Stimulated activated CD4-positive, alpha-beta T cell treated with anti-CD3 and anti-CD28 coated beads, Interleukin-4, amount 100 ng/mL, for 4 hours (primary cell): Measurements from ENCODE around the gene CAMTA1.

Experiments used
- DNase-seq, 2 experiments: peaks; one replicate each; pipeline ENCODE4 v3.0.0-alpha.2; 2020

The CAMTA1 gene

DNA sequence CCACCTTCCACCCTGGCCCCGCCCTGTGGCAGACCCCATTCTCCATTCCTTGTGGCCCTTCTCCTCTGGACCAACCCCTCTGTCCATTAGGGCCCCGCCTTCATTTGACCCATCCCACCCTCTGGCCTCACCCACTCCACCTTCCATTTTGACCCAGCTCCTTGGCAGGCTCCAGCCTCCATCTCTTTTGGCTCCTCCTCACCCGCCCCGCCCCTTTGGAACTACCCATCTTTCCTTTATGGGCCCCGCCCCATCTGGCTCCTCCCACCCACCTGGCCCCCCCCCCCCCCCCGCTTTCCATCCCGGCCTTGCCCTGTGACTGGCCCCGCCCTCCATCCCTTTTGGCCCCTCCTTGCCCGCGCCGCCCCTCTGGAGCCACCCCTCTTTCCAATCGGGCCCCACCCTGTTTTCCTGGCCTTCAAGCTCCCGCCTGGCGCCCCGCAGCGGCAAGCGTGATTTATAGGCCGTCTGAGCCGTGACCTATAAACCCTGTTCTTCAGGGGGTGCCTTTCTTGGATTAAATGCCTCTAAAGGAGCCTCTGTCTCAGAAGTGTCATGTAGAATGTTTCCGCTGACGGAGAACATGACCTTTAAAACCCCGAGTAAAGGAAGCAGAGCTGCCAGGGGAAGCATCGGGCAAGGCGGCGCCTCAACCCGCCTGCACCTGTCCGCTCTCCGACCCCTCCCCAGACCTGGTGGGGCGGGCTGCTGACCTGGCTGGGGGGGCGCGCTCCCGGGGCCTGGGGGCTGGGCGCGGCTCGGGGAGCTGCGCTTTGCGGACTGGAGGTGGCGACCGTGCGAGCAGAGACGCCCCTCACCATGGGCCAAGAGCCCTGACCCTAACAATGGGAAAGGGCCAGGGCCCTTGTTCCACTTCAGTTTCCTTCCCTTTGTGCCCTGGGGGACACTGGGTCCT lies 178.0 kb downstream of the CAMTA1 start:
- peak; percentile 48 to 51 for DNase-seq

DNA sequence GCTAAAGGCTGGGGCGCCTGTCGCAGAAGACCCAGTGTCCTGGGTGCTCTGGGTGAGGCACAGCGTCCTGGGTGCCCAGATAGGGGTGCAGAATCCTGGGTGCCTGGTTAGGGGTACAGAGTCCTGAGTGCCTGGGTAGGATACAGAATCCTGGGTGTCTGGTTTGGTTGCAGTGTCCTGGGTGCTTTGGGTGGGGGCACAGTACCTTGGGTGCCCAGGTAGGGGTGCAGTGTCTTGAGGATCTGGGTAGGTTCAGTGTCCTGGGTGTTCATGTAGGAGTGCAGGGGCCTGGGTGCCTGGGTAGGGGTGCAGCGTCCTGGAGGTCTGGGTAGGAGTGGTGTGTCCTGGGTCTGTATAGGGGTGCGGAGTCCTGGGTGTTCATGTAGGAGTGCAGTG lies 178.7 kb downstream of the CAMTA1 start:
- no peak for DNase-seq

- no peak for DNase-seq
Observed at GRCh38 chr1:6965083-6965934, 180.1 kb downstream of the CAMTA1 start.

DNA sequence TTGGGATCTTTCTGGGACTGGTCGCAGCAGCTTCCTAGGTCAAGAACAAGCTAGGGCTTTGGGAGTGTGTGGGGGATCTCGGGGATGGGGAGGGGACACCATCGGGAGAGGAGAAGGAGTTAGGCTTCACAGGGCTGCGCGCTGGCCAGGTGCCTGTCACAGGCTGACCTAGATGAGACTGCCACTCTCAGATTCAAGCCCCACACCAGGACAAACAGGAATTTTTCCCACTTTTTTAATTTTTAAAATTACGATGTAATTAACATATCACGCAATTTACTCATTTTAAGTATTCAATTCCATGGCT lies 180.6 kb downstream of the CAMTA1 start:
- no peak for DNase-seq

DNA sequence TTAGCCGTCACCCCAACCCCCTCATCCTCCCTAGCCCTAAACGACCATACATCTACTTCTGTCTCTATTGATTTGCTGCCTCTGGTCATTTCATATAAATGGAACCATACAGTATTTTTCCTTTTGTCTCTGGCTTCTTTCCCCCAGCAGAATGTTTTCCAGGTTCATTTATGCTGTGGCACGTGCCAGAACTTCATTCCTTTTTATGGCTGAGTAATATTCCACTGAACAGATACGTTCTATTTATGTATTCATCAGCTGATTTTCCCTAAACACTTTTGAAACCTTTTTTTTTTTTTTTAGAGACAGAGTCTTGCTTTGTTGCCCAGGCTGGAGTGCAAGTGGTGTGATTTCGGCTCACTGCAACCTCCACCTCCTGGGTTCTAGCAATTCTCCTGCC lies 181.1 kb downstream of the CAMTA1 start:
- DNase-seq = no peak

DNA sequence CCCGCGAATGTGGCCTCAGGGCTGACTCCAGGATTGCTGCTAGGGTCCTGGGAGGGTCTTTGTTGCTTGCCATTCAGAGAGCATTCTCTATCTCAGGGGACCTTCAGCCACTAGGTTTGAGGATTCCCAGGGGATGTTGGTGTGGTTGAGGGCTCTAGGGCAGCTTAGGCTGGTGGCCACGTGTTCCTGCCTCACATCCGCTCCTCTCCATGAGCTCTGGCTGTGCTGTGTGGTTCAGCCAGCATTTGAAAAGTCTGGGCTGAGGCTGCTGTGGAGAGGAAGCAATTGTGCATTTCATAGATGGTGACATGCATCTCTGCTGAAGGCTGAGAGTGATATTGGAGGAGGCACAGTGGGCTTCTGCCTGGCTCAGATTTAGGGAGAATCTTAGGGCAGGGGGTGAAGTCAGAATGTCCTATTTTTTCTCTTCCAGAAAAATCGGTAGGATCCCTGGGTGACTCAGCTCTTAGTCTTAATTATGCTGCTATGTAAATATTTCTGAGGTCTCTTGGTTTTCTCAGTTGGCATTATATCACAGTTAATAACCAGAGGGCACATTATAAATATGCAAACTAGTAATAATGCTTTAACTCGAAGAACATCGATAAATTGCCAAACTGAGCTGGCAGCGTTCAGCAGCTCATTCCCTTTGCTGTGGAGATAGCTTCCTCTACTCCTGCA lies 182.3 kb downstream of the CAMTA1 start:
- DNase-seq = no peak

DNA sequence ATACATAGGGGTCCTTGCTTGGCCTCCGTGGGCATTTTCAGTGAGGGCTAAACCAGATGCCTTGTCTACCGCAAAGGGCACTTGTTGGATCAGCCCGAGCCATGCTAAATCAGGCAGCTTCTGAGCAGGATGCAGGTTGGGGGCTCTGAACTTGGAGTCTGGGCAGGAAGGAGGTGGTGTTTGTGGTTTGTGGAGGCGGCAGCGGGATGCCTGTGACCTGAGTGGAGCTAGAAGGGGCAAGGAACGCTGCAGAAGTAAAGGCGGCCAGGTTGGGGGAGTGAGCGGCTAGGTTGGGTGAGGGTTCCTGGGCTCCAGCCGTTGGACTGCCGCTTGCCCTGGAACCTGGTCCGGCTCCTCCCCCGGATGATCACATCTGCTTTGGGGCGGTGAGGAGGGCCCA lies 183.9 kb downstream of the CAMTA1 start:
- no peak for DNase-seq

DNA sequence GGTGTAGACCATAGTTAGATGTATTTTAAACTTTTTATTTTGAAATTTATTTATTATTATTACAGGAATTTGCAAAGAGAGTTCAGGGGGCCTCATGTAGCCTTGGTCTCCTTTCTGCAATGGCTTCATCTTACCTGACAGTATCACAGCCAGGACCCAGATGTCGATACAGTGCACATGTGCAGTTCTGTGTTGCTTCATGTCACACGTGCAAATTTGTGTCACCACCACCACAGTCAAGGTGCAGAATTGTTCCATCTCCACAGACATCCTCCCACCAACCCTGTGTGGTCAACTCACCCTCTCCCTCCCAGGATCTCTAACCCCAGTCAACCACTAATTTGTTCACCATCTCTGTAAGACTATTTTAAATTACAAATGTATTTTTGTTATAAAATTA lies 184.5 kb downstream of the CAMTA1 start:
- DNase-seq = no peak

DNA sequence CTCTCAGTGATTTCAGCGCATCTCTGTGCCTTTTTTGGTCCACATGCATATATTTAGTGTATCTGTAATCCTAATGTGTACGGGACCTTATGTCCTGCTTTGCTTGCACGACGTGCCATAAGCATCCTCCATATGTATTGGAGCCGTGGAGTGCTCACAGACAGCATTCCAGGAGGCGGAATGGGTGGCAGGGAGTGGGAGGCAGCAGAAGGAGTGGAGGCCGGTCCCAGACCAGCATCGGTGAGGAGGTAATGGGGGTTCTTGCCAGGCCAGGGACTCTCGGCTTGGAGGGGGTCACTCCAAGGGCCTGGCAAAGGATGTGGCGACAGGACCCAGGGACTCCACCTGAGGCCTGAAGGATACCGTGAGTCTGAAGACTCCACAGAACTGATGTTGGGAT lies 185.0 kb downstream of the CAMTA1 start:
- DNase-seq = no peak

GRCh38 chr1:6971048-6971447 lies 185.8 kb downstream of the CAMTA1 start:
- no peak for DNase-seq

GRCh38 chr1:6971699-6972098 lies 186.4 kb downstream of the CAMTA1 start:
- no peak for DNase-seq

DNA sequence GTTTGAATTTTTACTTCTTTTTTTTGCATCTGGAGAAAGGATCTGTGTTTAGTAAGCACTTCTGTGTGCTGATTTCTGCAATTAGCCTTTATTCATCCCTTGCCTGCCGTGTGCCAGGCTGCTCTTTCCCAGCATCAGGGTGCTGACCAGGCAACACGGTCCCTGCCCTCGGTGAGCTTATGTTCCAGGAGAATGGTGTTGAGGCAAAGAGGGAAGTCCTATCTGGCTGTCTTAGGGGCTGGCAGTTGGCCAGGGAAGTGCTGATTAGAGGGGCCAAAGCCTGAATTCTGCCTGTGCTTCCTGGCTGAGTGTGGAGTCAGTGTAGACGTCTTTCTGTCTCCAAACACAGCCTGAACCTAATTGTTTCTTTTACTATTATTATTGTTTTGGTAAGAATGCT lies 187.1 kb downstream of the CAMTA1 start:
- no peak for DNase-seq

GRCh38 chr1:6975331-6976043 lies 190.2 kb downstream of the CAMTA1 start:
- no peak for DNase-seq

GRCh38 chr1:6976044-6976375 lies 190.8 kb downstream of the CAMTA1 start:
- no peak for DNase-seq

DNA sequence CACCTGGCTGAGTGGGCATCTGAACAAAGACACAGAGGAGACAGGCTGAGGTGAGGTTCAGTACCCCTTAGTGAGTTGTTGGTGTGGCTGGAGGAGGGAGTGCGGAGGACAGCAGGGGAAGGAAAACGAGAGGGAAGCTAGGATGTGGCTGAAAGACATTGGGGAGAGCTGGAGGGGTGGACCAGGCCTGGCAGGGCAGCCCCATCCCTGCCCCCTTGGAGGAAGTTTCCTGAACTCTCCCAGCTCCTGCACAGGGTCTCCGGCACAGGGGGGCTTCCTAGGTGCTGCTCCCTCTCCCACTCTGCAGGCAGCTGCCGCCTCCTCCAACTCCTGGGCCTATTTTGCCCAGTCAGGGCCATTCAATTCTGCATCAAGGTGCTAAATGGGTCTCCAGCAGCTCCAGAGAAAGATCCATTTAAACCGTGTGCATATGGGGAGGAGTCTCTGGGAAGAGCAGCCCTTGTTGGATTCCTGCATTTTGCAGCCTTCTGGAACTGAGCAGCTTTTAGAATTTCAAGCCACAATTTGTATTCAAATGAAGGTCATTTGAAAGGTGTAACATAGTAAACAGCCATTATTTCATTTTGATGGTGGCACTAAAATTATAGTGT lies 193.9 kb downstream of the CAMTA1 start:
- DNase-seq = no peak

DNA sequence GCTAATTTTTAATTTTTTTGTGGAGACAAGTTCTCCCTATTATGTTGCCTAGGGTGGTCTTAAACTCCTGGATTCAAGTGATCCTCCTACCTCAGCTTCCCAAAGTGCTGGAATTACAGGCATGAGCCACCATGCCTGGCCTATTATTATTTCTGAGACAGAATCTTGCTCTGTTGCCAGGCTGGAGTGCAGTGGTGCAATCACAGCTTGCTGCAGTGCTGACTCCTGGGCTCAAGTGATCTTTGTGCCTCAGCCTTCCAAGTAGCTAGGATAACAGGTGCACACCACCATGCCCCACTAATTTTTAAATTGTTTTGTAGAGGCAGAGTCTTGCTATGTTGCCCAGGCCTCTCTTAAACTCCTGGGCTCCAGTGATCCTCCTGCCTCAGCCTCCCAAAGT lies 196.3 kb downstream of the CAMTA1 start:
- no peak for DNase-seq

- DNase-seq = no peak
Observed at GRCh38 chr1:6982443-6982842, 197.2 kb downstream of the CAMTA1 start.

GRCh38 chr1:6982860-6983259 lies 197.6 kb downstream of the CAMTA1 start:
- no peak for DNase-seq

DNA sequence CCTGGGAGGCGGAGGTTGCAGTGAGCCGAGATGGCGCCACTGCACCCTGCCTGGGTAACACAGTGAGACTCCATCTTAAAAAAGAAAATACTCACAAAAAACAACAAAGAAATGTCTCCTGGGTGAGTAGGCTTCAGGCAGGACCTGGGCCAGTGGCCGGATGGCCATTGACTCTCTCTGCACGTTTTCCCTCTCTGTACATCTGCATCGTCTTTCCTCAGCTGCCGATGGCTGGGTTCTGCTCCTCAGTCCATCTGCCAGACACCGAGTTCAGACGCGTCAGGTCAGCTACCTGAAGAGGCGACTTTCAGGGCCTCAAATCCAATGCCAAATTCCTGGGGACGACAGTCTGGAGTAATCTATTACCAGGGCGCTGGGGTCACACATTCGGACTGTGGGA lies 199.3 kb downstream of the CAMTA1 start:
- DNase-seq = no peak

GRCh38 chr1:6984986-6985385 lies 199.7 kb downstream of the CAMTA1 start:
- no peak for DNase-seq

DNA sequence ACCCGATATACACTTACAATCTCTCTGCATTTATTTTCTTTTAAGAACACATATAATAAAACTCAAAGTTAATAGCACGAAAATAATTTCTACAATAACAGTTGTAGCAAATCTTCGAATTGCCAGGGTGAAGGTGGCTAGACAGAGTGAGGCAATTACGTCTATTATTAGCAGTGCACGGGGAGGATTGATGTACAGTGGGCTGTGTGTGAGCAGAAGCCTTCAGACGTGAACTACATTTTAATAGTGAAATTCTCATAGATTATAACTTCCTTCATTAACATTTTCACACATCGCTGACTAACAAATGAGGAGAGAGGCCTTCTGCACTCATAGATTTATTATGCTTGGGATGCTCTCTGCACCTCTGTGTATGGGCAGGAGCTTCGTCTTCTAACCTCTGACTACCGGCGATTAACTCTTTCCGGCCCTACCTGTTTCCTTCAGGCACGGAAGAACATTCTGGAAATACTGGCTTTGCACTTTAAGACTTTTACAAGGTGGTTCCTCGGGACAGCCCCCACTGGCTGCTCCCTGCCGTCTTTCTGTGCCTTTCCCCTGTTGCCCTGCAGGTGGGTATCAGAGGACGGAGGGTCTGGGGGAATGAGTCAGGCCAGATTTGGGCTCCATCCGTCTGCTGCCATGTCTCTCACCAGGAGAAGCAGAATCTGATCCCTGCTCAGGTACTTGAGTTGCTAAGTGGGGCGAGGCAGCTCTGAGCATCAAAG lies 200.5 kb downstream of the CAMTA1 start:
- no peak for DNase-seq

GRCh38 chr1:6986281-6986680 lies 201.0 kb downstream of the CAMTA1 start:
- DNase-seq = no peak
